CD4-positive, alpha-beta T cell treated with Interleukin-4 for 4 hours (primary cell): Measurements from ENCODE around the gene FAM3C.

Source experiments
- DNase-seq: peaks from one replicate; pipeline ENCODE4 v3.0.0-alpha.2; 2020

FAM3C gene

GRCh38 chr7:121376979-121377378 lies 19.1 kb downstream of the FAM3C start:
- no peak for DNase-seq

- DNase-seq, result no peak
Observed at GRCh38 chr7:121373177-121373576, 22.9 kb downstream of the FAM3C start.

GRCh38 chr7:121372376-121373010 lies 23.6 kb downstream of the FAM3C start:
- DNase-seq, result peak; percentile 30

- DNase-seq, result no peak
Observed at GRCh38 chr7:121371883-121372282, 24.2 kb downstream of the FAM3C start.

- DNase-seq, result no peak
Observed at GRCh38 chr7:121371367-121371766, 24.7 kb downstream of the FAM3C start.

GRCh38 chr7:121369462-121369861 lies 26.6 kb downstream of the FAM3C start:
- no peak for DNase-seq

GRCh38 chr7:121366852-121367431 lies 29.2 kb downstream of the FAM3C start:
- DNase-seq, result peak; percentile 55

GRCh38 chr7:121360564-121360963 lies 35.5 kb downstream of the FAM3C start:
- no peak for DNase-seq

- no peak for DNase-seq
Observed at GRCh38 chr7:121355574-121355973, 40.5 kb downstream of the FAM3C start.

- DNase-seq, result no peak
Observed at GRCh38 chr7:121352323-121352722, 43.8 kb downstream of the FAM3C start.

- no peak for DNase-seq
Observed at GRCh38 chr7:121351682-121352081, 44.4 kb downstream of the FAM3C start.

- no peak for DNase-seq
Observed at GRCh38 chr7:121344497-121344896, 51.6 kb downstream of the FAM3C start.

GRCh38 chr7:121344093-121344492 lies 52.0 kb downstream of the FAM3C start:
- no peak for DNase-seq

- no peak for DNase-seq
Observed at GRCh38 chr7:121343302-121343701, 52.8 kb downstream of the FAM3C start.

- no peak for DNase-seq
Observed at GRCh38 chr7:121342631-121343030, 53.5 kb downstream of the FAM3C start.

- DNase-seq, result no peak
Observed at GRCh38 chr7:121341933-121342332, 54.2 kb downstream of the FAM3C start.

GRCh38 chr7:121339082-121339481 lies 57.0 kb downstream of the FAM3C start:
- DNase-seq, result no peak

GRCh38 chr7:121337398-121337797 lies 58.7 kb downstream of the FAM3C start:
- no peak for DNase-seq

GRCh38 chr7:121336579-121336978 lies 59.5 kb downstream of the FAM3C start:
- DNase-seq, result no peak

- DNase-seq, result no peak
Observed at GRCh38 chr7:121334875-121335648, 61.0 kb downstream of the FAM3C start.

GRCh38 chr7:121334376-121334775 lies 61.7 kb downstream of the FAM3C start:
- no peak for DNase-seq

- DNase-seq, result no peak
Observed at GRCh38 chr7:121331574-121331973, 64.5 kb downstream of the FAM3C start.

GRCh38 chr7:121331048-121331447 lies 65.1 kb downstream of the FAM3C start:
- no peak for DNase-seq
